Thymus (tissue), 11 donors: ENCODE results near the gene CDH13. TPM values are rescaled to one million over a fixed set of nuclear protein-coding genes. Genes with fewer than 3 reads are reported as not detected.

ENCODE experiments used
- DNase-seq, 9 donors: peaks; one replicate each; pipeline ENCODE4 v3.0.0-alpha.2; 2013; ENCODE audit warnings: low spot score in 9 of 9, low read depth in 6 of 9, missing footprints in 1 of 9
- H3K27ac ChIP-seq, 2 donors: one replicate each; pipeline ENCODE4 v1.5.1; 2013; ENCODE audit warnings: control low read depth in 1 of 2, low read depth in 1 of 2, low read length in 1 of 2, mild to moderate bottlenecking in 1 of 2, moderate library complexity in 1 of 2
- H3K27me3 ChIP-seq, 2 donors: one replicate each; pipeline ENCODE4 v1.5.1; 2013; ENCODE audit warnings: low read length in 1 of 2; ENCODE audit not compliant: control insufficient read depth in 2 of 2, insufficient read depth in 1 of 2
- H3K36me3 ChIP-seq, 2 donors: one replicate each; pipeline ENCODE4 v1.5.1; 2013; ENCODE audit warnings: low read length in 1 of 2, mild to moderate bottlenecking in 1 of 2, moderate library complexity in 1 of 2; ENCODE audit not compliant: control insufficient read depth in 2 of 2, insufficient read depth in 2 of 2
- H3K4me1 ChIP-seq, 2 donors: one replicate each; pipeline ENCODE4 v1.5.1; 2013; ENCODE audit warnings: low read length in 2 of 2; ENCODE audit not compliant: control insufficient read depth in 2 of 2, insufficient read depth in 2 of 2
- H3K4me3 ChIP-seq, 2 donors: one replicate each; pipeline ENCODE4 v1.5.1; 2013; ENCODE audit warnings: low read length in 2 of 2, control low read depth in 1 of 2, mild to moderate bottlenecking in 1 of 2
- H3K9me3 ChIP-seq, 2 donors: one replicate each; pipeline ENCODE4 v1.5.1; 2013; ENCODE audit warnings: low read length in 1 of 2, mild to moderate bottlenecking in 1 of 2; ENCODE audit not compliant: control insufficient read depth in 2 of 2, insufficient read depth in 1 of 2
- WGBS: extraction: QIAGEN DNeasy Blood & Tissue Kit; methylation state at CpG from one replicate; pipeline ENCODE4 v1.1.7; 2013; 5-methylcytosine and 5-hydroxymethylcytosine counted together
- polyA plus RNA-seq: library from polyadenylated mRNA; stranded (reverse); fragments of 200-250 nt; gene quantifications from one replicate; pipeline ENCODE4 v1.2.3, GENCODE V29; 2013
- total RNA-seq: library from RNA; stranded (reverse); fragments of 120-200 nt; gene quantifications from one replicate; pipeline ENCODE4 v1.2.4, GENCODE V29; 2013
- donor health status: healthy.

CDH13 gene
- total and polyA plus RNA-seq, 2 donors: 1.5 to 3.7 TPM

DNA sequence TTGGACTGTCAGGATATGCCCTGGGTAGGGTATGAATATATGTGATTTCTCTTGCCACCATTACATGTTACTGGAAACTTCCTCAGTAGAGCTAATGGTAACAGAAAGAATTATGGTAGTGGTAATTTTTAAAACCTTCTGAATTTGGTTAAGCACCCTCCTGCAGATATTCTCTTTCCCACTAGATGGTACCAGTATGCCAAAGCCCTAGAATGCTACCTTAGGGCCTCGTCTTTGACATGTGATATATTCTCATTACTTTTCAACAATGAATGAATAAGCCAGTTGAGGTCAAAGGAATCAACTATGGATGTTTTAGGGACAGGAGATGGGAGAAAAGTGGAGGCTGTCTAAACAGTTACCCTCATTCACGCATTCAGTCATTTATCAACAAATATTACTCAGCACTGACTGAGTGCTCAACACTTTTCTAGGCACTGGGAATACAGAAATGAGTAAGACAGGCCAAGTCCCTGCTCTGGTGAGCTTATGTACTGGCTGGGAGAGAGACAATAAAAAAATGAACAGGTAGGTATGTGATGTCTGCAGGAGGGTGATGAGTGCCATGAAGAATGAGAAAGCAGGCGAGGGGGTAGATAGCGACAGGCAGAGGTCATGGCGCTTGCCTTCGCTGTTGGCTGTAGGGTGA lies 14.7 kb downstream of the CDH13 start:
- Histone ChIP-seq H3K4me1 (peaks cover 0 to 2% of the 10 kb centered on the region in 2 donors), H3K36me3 (no peaks in the 10 kb centered on the region), H3K27ac (no peak overlapping the region), H3K4me3 (no peak overlapping the region), H3K9me3 (no peaks in the 10 kb centered on the region), H3K27me3 (no peaks in the 10 kb centered on the region)
- WGBS: 85% methylated on average over 6 of the region's 6 CpGs
- DNase-seq: peak in 1 of 9 donors; percentile 39

DNA sequence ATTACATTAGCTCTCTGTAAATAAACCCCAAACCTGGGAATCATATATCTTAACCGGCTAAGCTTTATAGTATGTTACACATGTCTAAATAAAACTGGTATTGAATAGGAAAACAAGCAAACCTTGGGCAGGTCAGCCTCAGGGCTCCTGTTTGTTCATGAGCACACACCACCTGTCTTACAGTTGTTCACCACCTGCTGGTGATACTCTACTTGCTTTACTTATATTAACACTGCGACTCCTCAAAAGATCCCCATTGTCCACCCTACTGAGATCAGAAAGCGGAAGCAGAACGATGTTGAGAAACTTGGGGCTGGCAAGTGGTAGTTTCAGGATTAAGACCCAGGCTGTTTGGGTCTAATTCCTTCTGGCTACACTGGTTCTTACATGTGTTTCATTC lies 16.4 kb downstream of the CDH13 start:
- no peak overlapping the region for H3K27ac ChIP-seq
- WGBS: 96% methylated on average over 4 of the region's 4 CpGs
- peaks cover 0 to 2% of the 10 kb centered on the region in 2 donors for H3K4me1 ChIP-seq
- H3K4me3 ChIP-seq: no peak overlapping the region
- H3K9me3 ChIP-seq: no peaks in the 10 kb centered on the region
- no peaks in the 10 kb centered on the region for H3K36me3 ChIP-seq
- H3K27me3 ChIP-seq: no peaks in the 10 kb centered on the region
- DNase-seq: no peak

DNA sequence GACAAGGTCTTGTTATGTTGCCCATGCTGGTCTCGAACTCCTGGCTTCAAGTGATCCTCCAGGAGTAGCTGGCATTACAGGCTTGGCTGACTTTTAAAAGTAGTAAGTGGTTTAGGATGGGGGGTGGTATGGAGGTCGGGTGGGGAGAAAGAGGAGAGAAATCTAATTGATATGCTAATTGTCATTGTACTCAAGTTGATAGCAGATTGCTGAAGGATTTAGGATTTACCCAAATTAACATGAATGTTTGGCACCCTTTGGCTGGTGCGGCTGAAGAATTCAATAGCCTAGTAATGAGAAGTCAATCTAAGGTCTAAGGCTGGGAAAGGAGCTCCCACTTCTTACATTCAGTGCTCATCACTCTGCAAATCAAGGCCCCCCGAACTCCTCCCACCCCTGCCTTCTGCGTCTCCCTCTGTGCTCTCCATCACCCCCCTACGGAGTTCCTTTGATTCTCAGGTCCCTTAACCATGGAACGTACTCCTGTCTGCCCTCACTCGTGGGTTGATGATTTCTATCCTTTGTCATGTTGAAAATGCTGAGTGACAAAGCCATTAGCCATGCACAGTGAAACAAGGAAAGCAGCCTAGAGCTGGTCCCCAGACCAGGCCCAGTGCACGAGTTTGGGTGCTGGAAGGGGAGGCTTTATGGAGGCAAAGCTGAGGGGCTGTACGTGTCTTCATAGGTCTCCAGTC lies 17.3 kb downstream of the CDH13 start:
- 77% methylated on average over 10 of the region's 10 CpGs for WGBS

DNA sequence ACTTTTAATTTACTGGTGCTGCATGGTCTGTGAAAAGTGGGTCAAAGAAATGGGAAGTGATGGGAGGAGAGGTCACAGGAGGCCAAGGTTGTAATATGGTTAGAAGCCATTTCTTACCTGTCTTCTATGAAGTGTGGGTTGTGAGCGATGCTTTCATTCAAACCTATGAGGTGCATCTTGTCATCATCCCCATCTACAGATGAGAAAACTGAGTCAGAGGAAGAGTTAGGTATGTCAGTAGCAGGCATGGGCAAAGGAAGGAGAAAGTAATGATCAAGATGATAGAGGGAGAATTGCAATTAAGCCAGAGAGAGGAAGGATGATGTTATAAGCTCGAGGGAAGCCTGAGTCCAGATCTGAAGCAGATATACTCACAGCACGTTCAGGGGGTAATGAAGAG lies 19.7 kb downstream of the CDH13 start:
- Histone ChIP-seq H3K9me3 (no peaks in the 10 kb centered on the region), H3K36me3 (no peaks in the 10 kb centered on the region), H3K4me1 (peaks cover 14 to 15% of the 10 kb centered on the region in 2 donors), H3K4me3 (no peak overlapping the region), H3K27me3 (no peaks in the 10 kb centered on the region), H3K27ac (no peak overlapping the region)
- DNase-seq: no peak
- 82% methylated on average over 3 of the region's 3 CpGs for WGBS

More for the DNA sequence above, 17.3 kb downstream of the CDH13 start:
- Histone ChIP-seq H3K4me1 (peaks cover 0 to 2% of the 10 kb centered on the region in 2 donors), H3K4me3 (no peak overlapping the region), H3K27me3 (no peaks in the 10 kb centered on the region), H3K27ac (no peak overlapping the region), H3K36me3 (no peaks in the 10 kb centered on the region), H3K9me3 (no peaks in the 10 kb centered on the region)
- DNase-seq: no peak

DNA sequence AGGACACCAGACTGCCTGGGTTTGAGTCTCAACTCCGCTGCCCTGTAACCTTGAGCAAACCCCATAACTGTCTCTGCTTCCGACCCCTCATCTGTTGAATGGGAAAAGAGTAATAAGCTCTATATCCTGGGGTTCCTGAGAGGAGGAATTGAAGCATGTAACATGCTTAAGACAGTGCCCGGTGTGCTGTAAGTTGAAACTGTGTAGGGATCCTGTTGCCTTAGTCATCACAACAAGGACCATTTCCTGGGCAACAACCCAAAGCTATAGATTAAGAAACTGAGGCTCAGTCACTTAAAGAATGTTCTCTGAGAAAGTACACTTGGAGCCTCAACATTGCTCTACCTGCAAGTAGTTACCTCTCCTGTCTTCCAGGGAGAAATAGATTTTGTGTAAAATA lies 23.0 kb downstream of the CDH13 start:
- no peaks in the 10 kb centered on the region for H3K36me3 ChIP-seq
- no peak for DNase-seq
- 96% methylated on average over 3 of the region's 3 CpGs for WGBS
- H3K4me1 ChIP-seq: peaks cover 45% of the 10 kb centered on the region in 2 donors
- no peak overlapping the region for H3K27ac ChIP-seq
- no peaks in the 10 kb centered on the region for H3K27me3 ChIP-seq
- H3K9me3 ChIP-seq: no peaks in the 10 kb centered on the region
- H3K4me3 ChIP-seq: no peak overlapping the region

DNA sequence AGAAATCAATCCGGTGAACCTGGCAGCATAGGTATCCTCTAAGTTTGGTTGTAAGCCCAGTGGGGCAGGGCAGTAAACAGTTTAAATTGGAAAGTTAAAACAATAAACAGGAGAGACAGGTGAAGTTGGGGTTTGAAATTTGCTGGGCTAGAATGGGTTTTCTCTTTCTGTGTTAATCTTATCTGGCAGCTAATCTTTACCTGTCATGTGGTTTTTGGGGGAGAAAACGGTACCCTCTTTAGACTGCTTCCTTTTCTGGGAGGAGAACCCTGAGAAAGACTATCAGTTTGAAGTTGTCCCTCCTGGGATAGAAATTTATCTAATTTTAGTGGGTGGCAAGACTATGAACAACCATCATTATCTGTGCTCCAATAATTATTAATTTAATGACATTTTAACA lies 24.0 kb downstream of the CDH13 start:
- H3K9me3 ChIP-seq: no peaks in the 10 kb centered on the region
- H3K36me3 ChIP-seq: no peaks in the 10 kb centered on the region
- H3K4me1 ChIP-seq: peaks cover 49 to 54% of the 10 kb centered on the region in 2 donors
- H3K27ac ChIP-seq: no peak overlapping the region
- H3K27me3 ChIP-seq: no peaks in the 10 kb centered on the region
- 48% methylated on average over 2 of the region's 2 CpGs for WGBS
- H3K4me3 ChIP-seq: no peak overlapping the region
- DNase-seq: peak in 2 of 9 donors; percentile 54 to 69

DNA sequence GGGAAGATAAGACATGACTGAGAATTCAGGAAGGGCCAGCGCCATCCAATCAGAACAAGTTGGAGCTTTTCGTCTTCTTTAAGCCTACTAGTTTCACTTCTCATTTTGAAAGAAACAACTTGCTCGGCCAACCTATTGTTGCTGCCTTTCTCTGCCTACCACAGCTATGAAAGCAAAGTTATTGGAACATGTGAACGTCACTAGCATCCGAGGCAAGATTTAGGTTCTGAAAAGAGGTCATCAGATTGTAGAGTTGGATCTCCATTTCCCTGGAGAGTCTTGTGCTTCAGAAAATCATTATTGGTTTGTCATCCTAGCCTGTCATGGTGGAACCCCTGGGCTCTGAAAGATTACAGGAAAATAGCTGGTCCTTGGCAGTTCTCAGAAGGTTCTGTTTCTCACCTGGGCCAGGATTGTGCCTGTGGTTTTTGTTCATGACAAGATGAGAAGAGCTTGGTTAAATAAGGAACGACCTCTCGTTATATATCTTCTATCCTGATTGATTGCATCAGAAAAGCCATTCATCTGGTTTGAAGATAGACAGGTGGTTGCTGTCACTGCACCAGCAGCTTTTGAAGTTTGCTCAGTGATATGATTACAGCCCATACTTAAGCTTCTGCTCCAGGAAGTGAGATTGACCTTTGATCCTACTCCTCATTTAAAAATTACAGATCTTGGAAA lies 25.3 kb downstream of the CDH13 start:
- Histone ChIP-seq H3K27ac (peak overlapping the region; percentile 60 to 76), H3K27me3 (no peaks in the 10 kb centered on the region), H3K36me3 (no peaks in the 10 kb centered on the region), H3K4me3 (no peak overlapping the region), H3K4me1 (peaks cover 53 to 62% of the 10 kb centered on the region in 2 donors), H3K9me3 (no peaks in the 10 kb centered on the region)
- peak in 1 of 9 donors; percentile 52 for DNase-seq
- WGBS: 54% methylated on average over 7 of the region's 7 CpGs

DNA sequence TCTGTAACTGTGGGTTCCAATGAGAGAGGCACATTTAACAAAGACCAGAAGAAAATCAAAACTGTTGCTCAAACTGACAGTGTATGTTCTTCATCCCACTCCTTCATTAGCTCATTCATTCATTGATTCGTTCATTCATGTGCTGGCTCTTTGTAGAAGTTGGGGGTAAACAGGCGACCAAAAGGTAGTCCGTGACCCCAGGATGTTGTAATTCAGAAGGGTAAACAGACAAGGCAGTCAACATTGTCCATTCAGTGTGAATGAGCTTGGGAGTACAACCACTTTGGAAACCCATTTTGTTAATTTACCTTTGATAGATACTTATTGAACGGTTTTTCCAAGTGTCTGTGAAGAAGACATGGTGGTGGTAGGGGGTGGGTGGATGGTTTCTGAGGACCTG lies 26.1 kb downstream of the CDH13 start:
- DNase-seq: peak in 1 of 9 donors; percentile 13
- 94% methylated on average over 4 of the region's 4 CpGs for WGBS
- H3K4me1 ChIP-seq: peaks cover 53 to 63% of the 10 kb centered on the region in 2 donors
- H3K36me3 ChIP-seq: no peaks in the 10 kb centered on the region
- peak overlapping the region; percentile 53 to 83 for H3K27ac ChIP-seq
- no peaks in the 10 kb centered on the region for H3K9me3 ChIP-seq
- H3K4me3 ChIP-seq: no peak overlapping the region
- no peaks in the 10 kb centered on the region for H3K27me3 ChIP-seq
